ENCODE data around the gene NTM.

Gene NTM

DNA sequence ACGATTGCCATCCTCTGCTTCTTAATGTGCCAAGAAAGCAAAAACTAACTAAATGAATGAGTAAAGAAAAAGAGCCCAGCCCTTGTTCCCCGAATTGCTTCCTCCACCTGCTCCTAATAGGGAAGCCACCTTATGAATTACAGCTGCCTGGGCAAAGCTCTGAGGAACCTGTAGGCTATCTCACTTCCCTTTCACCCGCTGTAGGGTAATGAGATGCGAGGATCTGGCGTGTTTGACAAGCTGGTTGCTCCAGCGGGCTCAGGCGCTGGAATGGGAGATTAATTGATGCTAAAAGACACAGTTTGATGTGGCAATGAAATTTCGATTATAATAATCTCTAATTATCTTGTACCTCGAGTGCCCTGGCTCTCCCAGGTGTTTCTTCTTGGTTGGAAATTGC, 256.4 kb downstream of the NTM start:
- no peak overlapping the region for H3K4me3 ChIP-seq (ENCODE audit: low read depth, low read length, poor library complexity, severe bottlenecking)

DNA sequence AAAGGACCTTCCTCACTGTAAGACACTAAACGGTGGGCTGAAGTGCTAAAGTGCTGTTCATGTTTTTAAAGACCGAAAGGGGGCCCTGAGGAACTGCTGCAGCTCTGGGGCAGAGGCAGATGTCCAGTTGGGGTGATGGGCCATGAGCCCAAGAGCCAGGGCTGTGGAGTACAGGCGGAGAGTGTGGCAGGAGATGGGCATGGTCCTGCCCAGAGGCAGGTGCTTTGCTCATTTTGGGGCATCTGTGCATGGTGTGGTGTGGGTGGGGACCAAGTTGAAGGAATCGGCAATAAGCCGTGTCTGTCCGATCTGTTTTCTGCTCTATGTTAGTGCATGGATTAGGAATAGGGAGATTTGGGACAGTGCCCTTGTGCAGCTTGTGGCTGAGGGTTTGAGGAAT, 258.3 kb downstream of the NTM start:
- H3K27ac ChIP-seq (ENCODE audit: low read depth, low read length, poor library complexity, severe bottlenecking) = no peak overlapping the region
- no peak overlapping the region for H2AFZ ChIP-seq (ENCODE audit: low read length)
- H3K4me3 ChIP-seq (ENCODE audit: low read depth, low read length, poor library complexity, severe bottlenecking) = no peak overlapping the region
- no peaks in the 10 kb centered on the region for H3K4me1 ChIP-seq (ENCODE audit: insufficient read depth, low read length, severe bottlenecking)
- H3K9ac ChIP-seq (ENCODE audit: low read length) = no peak overlapping the region
- no peaks in the 10 kb centered on the region for H3F3A ChIP-seq (ENCODE audit: insufficient read depth, low read length)
- H3K36me3 ChIP-seq (ENCODE audit: insufficient read depth, low read length) = no peaks in the 10 kb centered on the region
- no peak overlapping the region for H3K4me2 ChIP-seq (ENCODE audit: low read length)
- no peaks in the 10 kb centered on the region for H3K9me3 ChIP-seq (ENCODE audit: low read length)
- no peaks in the 10 kb centered on the region for H3K79me2 ChIP-seq (ENCODE audit: insufficient read depth, low read length)
- H4K20me1 ChIP-seq (ENCODE audit: insufficient read depth, low read length) = no peaks in the 10 kb centered on the region
- TF ChIP-seq, protein P1, sequence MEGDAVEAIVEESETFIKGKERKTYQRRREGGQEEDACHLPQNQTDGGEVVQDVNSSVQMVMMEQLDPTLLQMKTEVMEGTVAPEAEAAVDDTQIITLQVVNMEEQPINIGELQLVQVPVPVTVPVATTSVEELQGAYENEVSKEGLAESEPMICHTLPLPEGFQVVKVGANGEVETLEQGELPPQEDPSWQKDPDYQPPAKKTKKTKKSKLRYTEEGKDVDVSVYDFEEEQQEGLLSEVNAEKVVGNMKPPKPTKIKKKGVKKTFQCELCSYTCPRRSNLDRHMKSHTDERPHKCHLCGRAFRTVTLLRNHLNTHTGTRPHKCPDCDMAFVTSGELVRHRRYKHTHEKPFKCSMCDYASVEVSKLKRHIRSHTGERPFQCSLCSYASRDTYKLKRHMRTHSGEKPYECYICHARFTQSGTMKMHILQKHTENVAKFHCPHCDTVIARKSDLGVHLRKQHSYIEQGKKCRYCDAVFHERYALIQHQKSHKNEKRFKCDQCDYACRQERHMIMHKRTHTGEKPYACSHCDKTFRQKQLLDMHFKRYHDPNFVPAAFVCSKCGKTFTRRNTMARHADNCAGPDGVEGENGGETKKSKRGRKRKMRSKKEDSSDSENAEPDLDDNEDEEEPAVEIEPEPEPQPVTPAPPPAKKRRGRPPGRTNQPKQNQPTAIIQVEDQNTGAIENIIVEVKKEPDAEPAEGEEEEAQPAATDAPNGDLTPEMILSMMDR (IDR thresholded peaks at IDR 0.05; ENCODE audit: low read length) = no peak
- TF ChIP-seq EZH2 (IDR thresholded peaks at IDR 0.05; ENCODE audit: borderline replicate concordance, low read length) = no peak
- no peaks in the 10 kb centered on the region for H3K9me2 ChIP-seq (ENCODE audit: low read depth, low read length)
- H3K27me3 ChIP-seq (ENCODE audit: insufficient read depth, low read length) = no peaks in the 10 kb centered on the region

More for the DNA sequence above, 256.4 kb downstream of the NTM start:
- Histone ChIP-seq H3K9me2 (ENCODE audit: low read depth, low read length) (no peaks in the 10 kb centered on the region), H3K4me2 (ENCODE audit: low read length) (no peak overlapping the region), H3K9ac (ENCODE audit: low read length) (no peak overlapping the region), H3F3A (ENCODE audit: insufficient read depth, low read length) (no peaks in the 10 kb centered on the region), H2AFZ (ENCODE audit: low read length) (no peak overlapping the region), H3K36me3 (ENCODE audit: insufficient read depth, low read length) (no peaks in the 10 kb centered on the region), H4K20me1 (ENCODE audit: insufficient read depth, low read length) (no peaks in the 10 kb centered on the region), H3K9me3 (ENCODE audit: low read length) (no peaks in the 10 kb centered on the region), H3K4me1 (ENCODE audit: insufficient read depth, low read length, severe bottlenecking) (no peaks in the 10 kb centered on the region), H3K27ac (ENCODE audit: low read depth, low read length, poor library complexity, severe bottlenecking) (no peak overlapping the region), H3K27me3 (ENCODE audit: insufficient read depth, low read length) (no peaks in the 10 kb centered on the region), H3K79me2 (ENCODE audit: insufficient read depth, low read length) (no peaks in the 10 kb centered on the region)
- no peak for TF ChIP-seq EZH2 (IDR thresholded peaks at IDR 0.05; ENCODE audit: borderline replicate concordance, low read length)
- TF ChIP-seq, protein P1 (IDR thresholded peaks at IDR 0.05; ENCODE audit: low read length) = no peak

DNA sequence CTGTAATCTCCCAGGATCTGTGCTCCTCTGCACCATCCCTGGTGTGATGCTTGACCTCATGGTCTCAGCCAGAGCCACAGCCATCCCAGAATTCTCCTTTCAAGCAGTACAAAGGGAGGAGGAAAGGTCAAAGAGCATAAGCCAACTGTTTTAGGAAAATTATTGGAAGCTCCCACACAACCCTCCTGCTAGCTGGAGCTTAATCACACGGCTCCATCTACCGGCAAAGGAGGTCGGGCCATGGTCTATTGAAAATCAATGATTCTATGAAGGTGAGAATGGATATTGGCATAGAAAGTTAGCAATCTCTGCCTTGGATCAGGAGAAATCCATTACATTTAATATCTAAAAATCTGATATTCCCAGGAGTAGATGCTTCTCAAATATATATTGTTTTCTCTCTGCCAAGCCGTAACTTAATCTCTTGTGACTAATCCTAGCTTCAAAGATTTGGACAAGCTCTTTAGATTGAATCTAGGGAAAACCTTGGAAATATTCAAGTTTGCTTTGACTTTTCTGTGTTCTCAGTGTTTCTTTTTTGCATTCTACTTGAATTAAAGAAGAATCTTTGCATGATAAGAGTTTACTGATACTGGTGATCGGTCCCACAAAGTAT, 259.6 kb downstream of the NTM start:
- Histone ChIP-seq H4K20me1 (ENCODE audit: insufficient read depth, low read length) (no peaks in the 10 kb centered on the region), H3K4me2 (ENCODE audit: low read length) (no peak overlapping the region), H3K9me3 (ENCODE audit: low read length) (no peaks in the 10 kb centered on the region), H3K4me1 (ENCODE audit: insufficient read depth, low read length, severe bottlenecking) (no peaks in the 10 kb centered on the region), H3K27me3 (ENCODE audit: insufficient read depth, low read length) (no peaks in the 10 kb centered on the region), H3K4me3 (ENCODE audit: low read depth, low read length, poor library complexity, severe bottlenecking) (no peak overlapping the region), H2AFZ (ENCODE audit: low read length) (no peak overlapping the region), H3K9ac (ENCODE audit: low read length) (no peak overlapping the region), H3K36me3 (ENCODE audit: insufficient read depth, low read length) (no peaks in the 10 kb centered on the region), H3K27ac (ENCODE audit: low read depth, low read length, poor library complexity, severe bottlenecking) (no peak overlapping the region), H3K79me2 (ENCODE audit: insufficient read depth, low read length) (no peaks in the 10 kb centered on the region), H3K9me2 (ENCODE audit: low read depth, low read length) (no peaks in the 10 kb centered on the region), H3F3A (ENCODE audit: insufficient read depth, low read length) (no peaks in the 10 kb centered on the region)
- TF ChIP-seq EZH2 (IDR thresholded peaks at IDR 0.05; ENCODE audit: borderline replicate concordance, low read length) = no peak
- TF ChIP-seq, protein P1 (IDR thresholded peaks at IDR 0.05; ENCODE audit: low read length) = no peak

Data from OCI-LY1 (cell line).